Activated CD4-positive, alpha-beta T cell treated with anti-CD3 and anti-CD28 coated beads, Interleukin-2, amount 50 U/mL, for 1 hour (primary cell): ENCODE results near the gene MLNR.
A peak's percentile ranks its signal among the peaks of the same experiment; 100 is the strongest.

Experiments used
- DNase-seq: peaks from one replicate; pipeline ENCODE4 v3.0.0-alpha.2; 2020

Gene MLNR

DNA sequence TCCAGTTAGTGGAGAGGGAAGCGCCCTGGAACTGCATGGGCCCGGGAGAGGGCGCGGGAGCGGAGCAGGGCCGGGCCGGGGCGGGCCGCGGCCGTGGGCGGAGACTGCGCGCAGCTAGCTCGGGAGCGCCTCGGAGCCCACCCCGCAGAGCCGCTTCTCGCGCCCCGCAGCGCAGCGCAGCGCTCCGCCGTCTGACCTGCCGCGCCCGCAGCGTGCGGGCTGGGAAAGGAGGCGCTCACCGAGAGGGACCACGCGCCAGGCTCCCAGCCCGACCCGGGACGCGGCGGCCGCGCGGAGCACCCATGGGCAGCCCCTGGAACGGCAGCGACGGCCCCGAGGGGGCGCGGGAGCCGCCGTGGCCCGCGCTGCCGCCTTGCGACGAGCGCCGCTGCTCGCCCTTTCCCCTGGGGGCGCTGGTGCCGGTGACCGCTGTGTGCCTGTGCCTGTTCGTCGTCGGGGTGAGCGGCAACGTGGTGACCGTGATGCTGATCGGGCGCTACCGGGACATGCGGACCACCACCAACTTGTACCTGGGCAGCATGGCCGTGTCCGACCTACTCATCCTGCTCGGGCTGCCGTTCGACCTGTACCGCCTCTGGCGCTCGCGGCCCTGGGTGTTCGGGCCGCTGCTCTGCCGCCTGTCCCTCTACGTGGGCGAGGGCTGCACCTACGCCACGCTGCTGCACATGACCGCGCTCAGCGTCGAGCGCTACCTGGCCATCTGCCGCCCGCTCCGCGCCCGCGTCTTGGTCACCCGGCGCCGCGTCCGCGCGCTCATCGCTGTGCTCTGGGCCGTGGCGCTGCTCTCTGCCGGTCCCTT lies at the start of gene MLNR:
TSS of gene MLNR (plus strand) at position 303 of the 820 bp plus-strand sequence. CDS start at position 303, 0 bp downstream.
- peak; percentile 46 for DNase-seq

DNA sequence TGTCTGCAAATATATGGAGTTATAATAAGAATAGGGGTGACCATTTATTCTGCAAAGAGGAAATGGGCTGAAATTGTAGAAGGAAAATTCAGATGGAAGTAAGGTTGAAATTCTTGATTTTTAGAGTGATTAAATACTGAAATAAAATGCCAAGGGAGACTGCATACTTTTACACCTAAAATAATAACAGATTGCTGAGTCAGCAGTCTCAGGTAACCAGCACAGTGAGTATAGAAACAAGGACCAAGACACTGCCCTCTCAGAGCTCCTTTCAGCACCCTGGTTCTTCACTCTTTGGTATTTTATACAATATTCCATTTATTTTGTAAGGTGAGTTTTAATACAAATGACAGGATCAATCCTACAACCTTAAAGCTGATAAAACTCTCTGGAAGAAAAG lies 48.8 kb upstream of the MLNR start:
- DNase-seq: no peak

DNA sequence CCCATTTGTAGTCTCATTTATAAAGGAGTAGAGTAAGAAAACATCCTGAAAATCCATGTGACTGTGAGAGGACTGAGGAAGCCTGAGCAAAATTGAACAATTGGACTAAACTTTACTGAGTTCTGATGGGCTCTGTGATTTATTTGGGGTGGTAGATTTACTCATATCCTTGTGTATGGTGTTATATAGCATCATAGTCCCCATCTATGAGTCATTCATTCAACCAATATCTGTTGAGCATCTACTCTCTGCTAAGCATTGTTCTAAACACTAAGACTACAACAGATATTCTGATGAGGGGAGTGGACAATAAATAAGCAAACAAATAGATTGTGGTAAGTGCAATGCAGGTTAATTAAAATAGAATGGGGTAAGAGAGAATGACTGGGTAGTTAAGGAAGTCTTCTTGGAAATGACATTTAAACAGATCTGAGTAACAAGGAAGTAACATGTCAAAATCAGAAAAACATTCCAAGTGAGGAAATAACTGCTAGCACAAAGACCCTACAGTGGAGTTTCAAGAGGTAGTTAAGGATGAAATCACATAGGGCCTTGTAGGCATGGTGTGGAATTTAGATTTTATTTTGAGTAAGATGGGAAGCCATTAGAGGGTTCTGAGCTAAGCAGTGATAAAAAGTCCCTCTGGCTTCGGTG lies 36.3 kb upstream of the MLNR start:
- no peak for DNase-seq

DNA sequence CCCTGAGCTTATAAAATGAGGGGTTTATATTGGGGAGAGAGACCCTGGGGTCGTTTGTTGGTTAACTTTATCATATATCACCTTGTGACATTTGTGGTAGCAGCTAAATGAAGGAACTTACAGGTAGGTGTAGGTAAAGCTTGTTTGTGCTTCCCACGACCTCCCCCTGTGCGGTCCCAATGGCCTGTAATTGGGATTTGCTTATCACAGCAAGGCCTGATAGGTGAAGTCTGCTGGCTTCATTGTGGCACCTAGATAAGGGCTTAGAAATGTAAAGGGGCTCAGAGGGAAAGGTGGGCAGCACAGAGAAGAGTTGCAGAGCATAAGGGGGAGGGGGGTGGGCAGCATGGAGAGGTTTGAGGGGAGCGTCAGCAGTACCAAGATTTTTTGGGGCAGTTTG lies 35.5 kb upstream of the MLNR start:
- no peak for DNase-seq

DNA sequence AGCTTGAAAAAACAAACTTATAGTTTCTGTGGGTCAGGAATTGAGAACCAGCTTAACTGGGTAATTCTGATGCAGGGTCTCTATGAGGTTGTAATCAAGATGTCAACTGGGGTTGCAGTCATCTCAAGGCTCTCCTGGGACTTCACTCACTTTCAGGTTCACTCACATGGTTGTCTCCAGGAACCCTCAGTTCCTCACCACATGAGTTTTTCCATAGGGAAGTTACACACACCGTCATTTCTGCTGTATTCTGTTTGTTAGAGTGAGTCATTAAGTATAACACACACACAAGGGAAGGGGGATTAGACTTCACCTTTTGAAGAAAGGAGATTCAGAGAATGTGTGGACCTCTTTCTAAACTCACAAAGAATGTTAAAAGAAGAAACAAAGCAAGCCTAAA lies 34.9 kb upstream of the MLNR start:
- DNase-seq: no peak

DNA sequence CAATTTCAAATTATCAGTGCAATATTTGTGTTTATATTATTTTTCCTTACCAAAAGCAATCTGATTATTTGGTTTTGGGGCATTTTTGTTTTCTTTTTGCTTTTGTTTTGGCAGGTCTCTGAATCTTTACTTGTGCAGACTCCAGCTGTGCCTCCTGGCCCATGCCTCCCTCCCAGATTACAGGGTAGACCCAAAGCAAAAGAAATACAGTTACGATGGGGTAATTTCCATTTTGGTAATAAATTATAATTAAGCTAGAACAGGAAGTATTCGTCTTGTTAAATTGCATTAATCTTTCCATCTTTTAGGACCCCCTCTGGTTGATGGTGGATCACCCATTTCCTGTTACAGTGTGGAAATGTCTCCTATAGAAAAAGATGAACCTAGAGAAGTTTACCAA lies 29.2 kb upstream of the MLNR start:
- DNase-seq: no peak

GRCh38 chr13:49206641-49207040 lies 13.5 kb upstream of the MLNR start:
- no peak for DNase-seq

DNA sequence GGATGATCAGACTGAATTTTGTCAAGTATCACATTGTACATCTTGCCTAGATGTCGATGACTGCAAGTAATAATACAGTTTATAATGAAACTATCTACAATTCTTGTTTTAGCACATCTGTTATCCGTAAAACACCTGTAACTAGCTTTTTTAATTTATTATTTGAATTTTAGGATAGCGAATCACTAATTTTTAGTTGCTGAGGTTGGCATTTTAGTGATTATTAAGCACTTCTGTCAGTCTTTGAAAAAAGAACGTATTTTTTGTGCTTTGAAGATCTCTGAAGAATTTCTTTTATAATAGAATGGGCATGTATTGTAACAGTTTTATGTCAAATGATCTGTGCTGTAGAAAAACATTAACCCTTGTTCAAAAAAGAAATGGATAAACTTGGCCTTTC lies 11.5 kb upstream of the MLNR start:
- DNase-seq: no peak

GRCh38 chr13:49210114-49210513 lies 10.0 kb upstream of the MLNR start:
- no peak for DNase-seq

DNA sequence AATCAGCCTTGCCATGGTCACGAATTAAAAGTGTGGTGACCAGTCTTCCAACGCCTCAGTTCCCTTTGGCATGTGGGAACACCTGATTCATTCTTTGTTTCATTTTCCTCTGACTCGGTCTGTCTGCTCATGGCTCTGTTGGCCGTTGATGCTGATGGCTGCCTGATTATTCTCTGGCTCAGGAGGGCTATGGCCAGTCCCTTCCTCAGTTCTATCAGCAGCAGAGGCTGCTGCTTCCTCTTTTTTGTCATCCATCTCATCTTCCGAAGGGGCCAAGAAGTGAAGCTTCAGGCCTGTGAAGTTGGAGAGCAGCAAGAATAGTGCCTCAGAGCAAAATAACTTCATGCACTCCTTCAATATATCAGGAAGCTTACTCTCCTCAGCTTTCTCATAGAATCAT lies 9.5 kb upstream of the MLNR start:
- no peak for DNase-seq

GRCh38 chr13:49213539-49213938 lies 6.6 kb upstream of the MLNR start:
- DNase-seq: no peak

DNA sequence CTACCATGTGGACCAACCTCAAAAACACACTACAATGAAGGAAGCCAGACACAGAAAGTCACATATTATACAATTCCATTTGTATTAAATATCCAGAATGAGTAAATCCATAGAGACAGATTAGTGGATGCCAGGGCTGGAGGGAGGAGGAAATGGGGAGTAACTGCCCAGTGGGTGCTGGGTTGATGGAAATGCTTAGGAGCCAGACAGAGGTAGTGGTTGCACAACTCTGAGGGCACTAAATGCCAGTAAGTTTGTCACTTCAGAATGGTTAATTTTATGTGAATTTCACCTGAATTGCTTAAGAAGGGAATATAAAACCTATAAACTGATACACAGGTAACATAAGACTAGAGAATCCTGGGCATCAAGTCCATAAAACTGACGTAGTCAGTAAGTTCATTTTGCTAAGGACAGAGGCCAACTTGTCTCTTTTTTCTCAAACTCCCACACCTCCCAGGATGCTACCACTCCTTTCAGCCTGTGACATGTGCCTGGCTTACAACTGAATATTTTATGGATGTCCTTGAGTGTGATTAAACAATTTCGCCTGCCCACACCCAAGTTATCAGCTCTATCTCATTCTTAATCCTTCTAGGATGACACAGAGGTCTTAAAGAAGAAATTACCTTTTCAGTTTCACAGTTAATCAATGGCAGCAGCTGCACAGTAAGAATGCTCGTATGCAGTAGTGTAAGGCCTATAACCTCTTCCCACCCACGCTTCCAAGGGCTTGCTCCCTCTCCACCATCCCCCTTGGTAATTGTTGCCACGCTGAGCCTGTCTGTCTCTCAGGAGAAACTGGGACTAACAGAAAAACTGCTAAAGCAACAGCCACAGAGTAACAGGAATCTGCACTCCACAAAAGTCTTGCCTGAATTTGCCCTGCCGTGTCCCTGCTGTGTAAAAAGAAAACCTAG lies 5.9 kb upstream of the MLNR start:
- no peak for DNase-seq

- peak; percentile 15 for DNase-seq
These were observed 5.2 kb upstream of the MLNR start for GRCh38 chr13:49214917-49215376.

- no peak for DNase-seq
These were observed 3.8 kb upstream of the MLNR start for GRCh38 chr13:49216334-49216733.

GRCh38 chr13:49217962-49218492 lies 2.1 kb upstream of the MLNR start:
- DNase-seq: no peak

GRCh38 chr13:49218493-49219051 lies 1.6 kb upstream of the MLNR start:
- DNase-seq: no peak

DNA sequence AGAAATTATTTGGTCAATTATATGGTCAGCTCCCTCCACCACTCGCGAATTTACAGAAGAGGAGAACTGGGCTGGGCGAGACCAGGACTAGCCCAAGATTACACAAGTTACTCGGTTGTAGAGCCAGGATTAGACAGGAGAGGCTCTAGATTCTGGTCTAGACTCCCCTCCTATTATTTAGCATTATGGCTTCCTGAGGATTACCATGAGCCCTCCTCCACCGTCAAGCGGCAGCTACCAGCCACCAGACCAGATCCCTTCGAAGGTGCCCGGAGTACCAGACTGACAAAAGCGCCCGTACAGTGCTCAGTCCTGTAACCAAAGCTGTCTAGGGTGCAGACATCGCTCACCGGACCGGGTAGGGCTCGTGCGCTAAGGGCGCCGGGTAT lies 497 bp upstream of the MLNR start:
- DNase-seq: no peak

DNA sequence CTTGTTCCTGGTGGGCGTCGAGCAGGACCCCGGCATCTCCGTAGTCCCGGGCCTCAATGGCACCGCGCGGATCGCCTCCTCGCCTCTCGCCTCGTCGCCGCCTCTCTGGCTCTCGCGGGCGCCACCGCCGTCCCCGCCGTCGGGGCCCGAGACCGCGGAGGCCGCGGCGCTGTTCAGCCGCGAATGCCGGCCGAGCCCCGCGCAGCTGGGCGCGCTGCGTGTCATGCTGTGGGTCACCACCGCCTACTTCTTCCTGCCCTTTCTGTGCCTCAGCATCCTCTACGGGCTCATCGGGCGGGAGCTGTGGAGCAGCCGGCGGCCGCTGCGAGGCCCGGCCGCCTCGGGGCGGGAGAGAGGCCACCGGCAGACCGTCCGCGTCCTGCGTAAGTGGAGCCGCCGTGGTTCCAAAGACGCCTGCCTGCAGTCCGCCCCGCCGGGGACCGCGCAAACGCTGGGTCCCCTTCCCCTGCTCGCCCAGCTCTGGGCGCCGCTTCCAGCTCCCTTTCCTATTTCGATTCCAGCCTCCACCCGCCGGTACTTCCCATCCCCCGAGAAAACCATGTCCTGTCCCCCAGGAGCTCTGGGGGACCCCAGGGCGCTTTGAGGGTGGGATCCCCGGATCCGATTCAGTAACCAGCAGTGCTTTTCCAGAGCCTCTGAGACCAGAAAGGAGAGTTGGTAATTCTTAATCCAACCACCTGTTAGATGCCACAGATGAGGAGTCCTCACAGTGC lies 885 bp downstream of the MLNR start:
- DNase-seq: no peak

DNA sequence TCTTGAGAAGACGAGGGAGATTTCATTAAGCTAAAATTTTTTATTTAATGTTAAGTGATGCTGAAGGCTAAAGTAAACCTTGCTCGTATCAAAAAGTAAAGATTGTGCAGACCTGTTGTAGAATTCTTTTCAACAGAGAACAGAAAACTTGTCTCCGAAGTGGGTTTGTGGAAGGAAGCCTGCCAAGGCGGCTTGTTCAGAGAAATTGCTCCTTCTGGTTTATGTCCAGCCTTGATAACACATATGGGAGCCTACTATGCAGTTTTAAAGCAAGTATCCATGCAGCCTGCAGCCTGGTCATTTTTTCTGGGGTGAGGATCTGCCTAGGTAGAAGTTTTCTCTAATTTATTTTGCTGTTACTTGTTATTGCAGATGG lies 1.4 kb downstream of the MLNR start:
- DNase-seq: no peak

DNA sequence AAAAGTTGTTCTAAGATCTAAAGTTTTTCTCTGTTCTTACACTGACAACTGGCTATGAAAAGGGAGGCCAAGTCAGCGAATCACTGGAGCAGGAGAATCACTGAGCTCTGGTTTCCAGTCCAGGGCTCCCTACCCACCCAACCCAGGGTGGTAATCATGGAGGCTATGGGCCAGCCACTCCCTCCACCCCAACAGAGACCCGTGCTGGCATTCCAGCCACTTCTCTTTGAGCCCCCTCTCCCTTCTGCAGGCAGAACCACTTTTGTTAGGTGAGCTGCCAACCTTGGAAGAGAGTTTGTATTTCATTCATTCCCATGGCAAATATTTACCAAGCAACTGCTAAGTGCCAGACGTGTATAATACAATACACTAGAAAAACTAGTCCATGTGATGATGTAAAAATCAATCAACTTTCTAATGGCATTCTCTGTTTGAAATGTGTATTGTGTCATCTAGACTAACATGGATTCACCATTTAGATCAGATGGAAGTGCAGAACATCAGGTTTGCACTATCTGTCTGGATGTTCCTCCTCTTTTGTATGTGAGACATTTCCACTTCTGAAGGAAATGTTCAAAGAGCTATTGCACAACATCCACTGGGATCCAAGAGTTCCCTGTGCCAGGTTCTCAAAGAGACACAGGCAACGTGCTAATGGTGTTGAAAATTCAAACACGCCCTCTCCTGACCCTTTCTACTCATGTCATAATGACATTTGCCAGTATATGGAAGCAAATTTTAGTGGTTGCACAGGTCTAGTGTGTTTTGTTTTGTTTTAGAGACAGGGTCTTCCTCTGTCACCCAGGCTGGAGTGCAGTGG lies 5.3 kb downstream of the MLNR start:
- no peak for DNase-seq

DNA sequence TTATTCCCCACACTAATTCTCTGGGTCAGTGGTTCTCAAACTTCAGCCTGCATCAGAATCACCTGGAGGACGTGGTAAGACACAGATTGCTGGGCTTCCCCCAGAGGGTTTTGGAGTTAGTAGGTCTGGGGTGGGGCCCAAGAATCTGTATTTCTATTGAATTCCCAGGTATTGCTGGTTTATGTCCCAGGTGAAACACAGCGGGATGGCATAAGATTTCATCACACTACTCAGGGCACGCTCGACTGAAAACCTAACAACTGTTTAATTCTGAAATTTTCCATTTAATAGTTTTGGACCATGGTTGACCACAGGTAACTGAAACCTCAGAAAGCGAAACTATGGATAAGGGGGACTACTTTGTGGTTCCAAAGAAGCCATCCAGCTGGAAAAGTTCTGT lies 6.5 kb downstream of the MLNR start:
- DNase-seq: no peak
